GM20000 (cell line): Measurements from ENCODE around the gene CDH23.

Source experiments
- DNase-seq: peaks from one replicate; pipeline ENCODE4 v3.0.0; 2012; ENCODE audit warnings: low spot score
- TF ChIP-seq, protein P1 (sequence below): IDR thresholded peaks from 2 replicates; pipeline ENCODE4 v1.5.1; 2012; ENCODE audit warnings: mild to moderate bottlenecking, control low read depth; ENCODE audit errors: extremely low read depth, missing control alignments

Gene CDH23

DNA sequence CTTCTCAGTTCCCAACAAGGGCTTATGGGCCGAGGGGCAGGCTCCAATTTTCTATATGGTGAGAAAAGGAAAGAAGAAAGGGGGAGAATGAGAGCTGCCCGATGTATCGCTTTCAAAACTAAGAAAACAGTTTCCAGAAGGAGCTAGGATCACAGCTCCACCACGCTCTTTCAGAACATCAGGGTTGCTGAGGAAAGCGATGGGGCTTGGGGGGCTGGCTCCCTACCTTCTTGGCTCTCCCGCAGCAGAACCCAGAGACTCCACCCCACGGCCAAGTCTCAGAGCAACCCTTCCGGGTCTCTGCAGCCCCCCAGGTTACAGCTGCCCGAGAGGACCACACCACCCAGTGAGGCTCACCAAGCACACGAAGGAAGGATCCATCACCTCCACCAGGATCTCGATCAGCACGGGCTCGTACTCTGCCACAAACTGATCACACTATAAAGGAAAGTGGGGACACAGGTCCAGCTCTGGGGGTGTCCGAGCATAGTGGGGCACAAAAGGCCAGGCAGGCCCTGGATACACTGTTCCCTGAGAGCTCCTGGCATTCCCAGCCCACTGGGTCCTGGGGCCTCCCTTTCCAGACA, 422.0 kb downstream of the CDH23 start:
- no peak for DNase-seq
- TF ChIP-seq, protein P1, sequence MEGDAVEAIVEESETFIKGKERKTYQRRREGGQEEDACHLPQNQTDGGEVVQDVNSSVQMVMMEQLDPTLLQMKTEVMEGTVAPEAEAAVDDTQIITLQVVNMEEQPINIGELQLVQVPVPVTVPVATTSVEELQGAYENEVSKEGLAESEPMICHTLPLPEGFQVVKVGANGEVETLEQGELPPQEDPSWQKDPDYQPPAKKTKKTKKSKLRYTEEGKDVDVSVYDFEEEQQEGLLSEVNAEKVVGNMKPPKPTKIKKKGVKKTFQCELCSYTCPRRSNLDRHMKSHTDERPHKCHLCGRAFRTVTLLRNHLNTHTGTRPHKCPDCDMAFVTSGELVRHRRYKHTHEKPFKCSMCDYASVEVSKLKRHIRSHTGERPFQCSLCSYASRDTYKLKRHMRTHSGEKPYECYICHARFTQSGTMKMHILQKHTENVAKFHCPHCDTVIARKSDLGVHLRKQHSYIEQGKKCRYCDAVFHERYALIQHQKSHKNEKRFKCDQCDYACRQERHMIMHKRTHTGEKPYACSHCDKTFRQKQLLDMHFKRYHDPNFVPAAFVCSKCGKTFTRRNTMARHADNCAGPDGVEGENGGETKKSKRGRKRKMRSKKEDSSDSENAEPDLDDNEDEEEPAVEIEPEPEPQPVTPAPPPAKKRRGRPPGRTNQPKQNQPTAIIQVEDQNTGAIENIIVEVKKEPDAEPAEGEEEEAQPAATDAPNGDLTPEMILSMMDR: no peak

DNA sequence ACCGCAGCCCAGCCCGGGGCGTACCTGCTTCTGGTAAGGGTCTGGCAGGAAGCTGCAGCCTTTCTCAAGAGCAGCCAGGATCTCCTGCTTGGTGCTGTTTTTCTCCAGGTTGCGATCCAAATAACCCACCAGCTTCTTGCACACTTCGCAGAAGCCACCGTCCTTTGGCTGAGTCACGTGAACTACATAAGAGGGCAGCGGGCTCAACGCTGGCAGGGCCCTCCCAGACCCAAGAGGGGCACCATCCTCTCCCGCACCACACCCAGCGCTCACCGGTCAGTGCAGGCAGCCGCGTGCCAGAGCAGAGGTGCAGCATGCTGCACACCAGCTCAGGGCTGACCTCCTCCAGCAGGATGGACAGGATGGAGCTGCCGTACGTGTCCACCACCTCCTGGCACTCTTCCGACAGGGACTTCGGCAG, 422.7 kb downstream of the CDH23 start:
- no peak for DNase-seq
- TF ChIP-seq, protein P1: no peak

DNA sequence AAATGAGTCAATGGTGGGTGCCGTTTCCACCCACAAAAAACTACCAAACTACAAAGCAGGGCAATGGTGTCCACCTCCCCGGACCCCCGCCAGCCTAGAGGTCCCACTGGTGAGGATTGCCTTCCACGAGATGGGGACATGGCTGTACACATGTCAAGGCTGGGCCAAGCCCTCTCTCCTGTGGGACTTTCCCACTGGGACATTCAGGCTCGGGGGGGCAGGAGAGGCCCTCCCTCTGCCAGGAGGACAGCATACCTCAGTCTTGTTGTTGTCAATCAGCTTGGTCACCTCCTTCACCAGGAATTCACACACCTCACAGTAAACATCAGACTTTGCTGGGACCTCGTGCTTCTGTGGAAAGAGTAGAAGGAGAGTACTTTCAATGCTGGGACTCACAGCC, 423.3 kb downstream of the CDH23 start:
- DNase-seq: no peak

DNA sequence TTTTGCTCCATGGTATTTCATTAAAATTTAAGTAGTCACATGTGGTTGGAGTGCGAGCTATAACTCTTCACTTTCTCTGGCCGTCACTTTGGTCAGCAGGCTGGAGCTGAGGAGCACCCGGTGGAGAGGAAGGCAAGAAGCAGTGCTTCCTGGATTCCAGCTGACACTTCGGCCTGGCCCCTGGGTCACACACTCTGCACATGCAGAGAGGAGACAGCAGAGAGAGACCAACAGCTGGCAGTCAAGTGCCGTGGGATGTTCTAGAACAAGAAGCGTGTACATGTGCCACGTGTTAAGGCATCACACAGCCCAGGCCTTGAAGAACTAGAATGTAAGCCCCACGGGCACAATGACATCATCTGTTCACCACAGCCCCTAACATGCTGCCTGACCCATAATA, 424.2 kb downstream of the CDH23 start:
- TF ChIP-seq, protein P1: no peak
- no peak for DNase-seq

More for the DNA sequence above, 423.3 kb downstream of the CDH23 start:
- TF ChIP-seq, protein P1: no peak

DNA sequence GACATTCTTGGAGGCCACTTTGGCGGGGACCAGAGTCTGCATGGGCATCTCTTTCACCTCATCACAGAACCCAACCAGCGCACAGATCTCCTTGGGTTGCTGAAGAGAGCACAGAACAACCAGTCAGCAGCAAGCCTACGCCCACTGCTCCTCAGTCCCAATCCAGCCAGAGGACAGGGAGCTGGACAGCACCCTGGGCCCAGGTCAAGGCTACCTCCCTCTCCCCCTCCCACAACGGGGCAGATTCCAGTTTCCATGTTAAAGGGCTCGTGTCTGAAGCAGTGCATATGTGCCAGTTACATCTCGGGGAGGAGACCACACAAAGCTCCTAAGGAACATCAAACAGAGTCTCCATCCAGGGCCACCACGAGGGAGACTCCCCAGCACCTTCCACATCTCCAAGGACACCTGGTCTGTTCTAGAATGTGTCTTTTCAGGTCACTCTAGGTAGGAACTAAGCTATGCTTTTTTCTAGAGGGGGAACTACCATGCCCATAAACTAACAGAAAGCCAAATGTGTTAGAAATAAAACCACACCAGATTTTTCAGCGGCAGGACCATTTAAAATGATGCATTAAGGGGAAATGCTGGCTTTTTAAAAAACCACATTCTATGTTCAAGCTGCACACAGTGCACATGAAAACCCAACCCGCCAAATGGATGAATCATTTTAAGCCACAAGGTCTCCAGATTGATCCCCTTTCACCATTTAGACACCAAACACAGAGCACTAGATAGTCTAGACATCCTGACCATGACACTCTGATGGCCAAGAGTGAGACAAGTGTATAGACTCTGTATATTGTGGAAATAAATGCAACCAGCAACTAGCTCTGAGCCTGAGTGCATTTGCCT, 425.4 kb downstream of the CDH23 start:
- TF ChIP-seq, protein P1: no peak
- no peak for DNase-seq

DNA sequence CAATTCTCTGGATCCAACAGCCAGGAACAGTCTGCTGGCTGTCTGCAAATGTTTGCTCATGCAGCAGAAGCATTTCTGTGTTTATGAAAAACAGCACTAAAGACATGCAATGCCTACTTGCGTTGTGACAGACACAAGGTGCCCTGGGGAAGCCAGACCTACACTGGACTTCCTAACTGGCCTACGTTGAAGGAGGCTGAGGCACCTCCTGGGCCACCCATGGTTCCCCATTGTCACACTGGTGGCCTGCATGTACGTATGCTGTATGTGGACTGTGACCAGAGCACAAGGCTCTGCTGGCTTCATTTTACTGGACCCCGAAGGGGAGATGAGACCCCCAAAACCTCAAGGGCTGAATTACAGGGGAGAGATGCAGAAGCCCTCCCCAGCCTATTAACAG, 426.6 kb downstream of the CDH23 start:
- TF ChIP-seq, protein P1: no peak
- DNase-seq: no peak

DNA sequence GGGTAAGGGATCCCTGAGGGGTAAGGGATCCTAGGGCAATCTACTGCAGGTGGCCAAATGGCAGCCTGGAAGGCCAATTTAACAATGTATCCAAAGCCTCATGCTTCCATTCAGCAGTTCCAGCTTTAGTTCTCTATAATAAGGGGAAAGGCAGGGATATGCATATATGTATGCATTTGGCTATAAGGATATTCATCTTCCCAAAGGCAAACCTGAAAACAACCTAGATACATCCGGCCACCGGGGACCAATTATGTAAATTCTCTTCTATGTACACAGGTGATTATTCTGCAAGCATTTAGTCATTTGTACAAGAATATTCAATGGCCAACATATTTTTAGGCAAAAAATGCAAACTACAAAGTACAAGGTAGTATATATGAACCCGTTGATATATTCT, 427.6 kb downstream of the CDH23 start:
- no peak for DNase-seq
- TF ChIP-seq, protein P1: no peak
